ENCODE measurements around the gene SPSB2.
"Not testable (repeated sequence)": the region's sequence is repeated elsewhere in the genome, so short reads cannot be mapped to it uniquely, and the experiment has no call there.

The SPSB2 gene

GRCh38 chr12:6872073-6873048 lies 742 bp downstream of the SPSB2 start:
- TF ChIP-seq CTCF (IDR thresholded peaks at IDR 0.05; ENCODE audit: extremely low read depth, insufficient read depth, missing control alignments): peak; percentile 99
- in situ Hi-C loops (cut with MboI; ENCODE audit: low pct_unique_long_range_greater_than_20kb, low sequenced_read_pairs, unreplicated experiment): no loop called here
- DNase-seq (ENCODE audit: low spot score): peak; percentile 88

GRCh38 chr12:6871052-6871957 lies 1.8 kb downstream of the SPSB2 start:
- in situ Hi-C loops (cut with MboI; ENCODE audit: low pct_unique_long_range_greater_than_20kb, low sequenced_read_pairs, unreplicated experiment): no loop called here
- DNase-seq (ENCODE audit: low spot score): peak; percentile 41
- TF ChIP-seq CTCF (IDR thresholded peaks at IDR 0.05; ENCODE audit: extremely low read depth, insufficient read depth, missing control alignments): no peak

- in situ Hi-C loops (cut with MboI; ENCODE audit: low pct_unique_long_range_greater_than_20kb, low sequenced_read_pairs, unreplicated experiment); DNase-seq (ENCODE audit: low spot score): not testable (repeated sequence)
Observed at GRCh38 chr12:6870304-6870703, 2.8 kb downstream of the SPSB2 start.

- peak; percentile 92 for TF ChIP-seq CTCF (IDR thresholded peaks at IDR 0.05; ENCODE audit: extremely low read depth, insufficient read depth, missing control alignments)
- peak; percentile 82 for DNase-seq (ENCODE audit: low spot score)
- in situ Hi-C loops (cut with MboI; ENCODE audit: low pct_unique_long_range_greater_than_20kb, low sequenced_read_pairs, unreplicated experiment): no loop called here
Observed at GRCh38 chr12:6869049-6870021, 3.8 kb downstream of the SPSB2 start.

GRCh38 chr12:6868211-6869048 lies 4.7 kb downstream of the SPSB2 start:
- no peak for DNase-seq (ENCODE audit: low spot score)
- in situ Hi-C loops (cut with MboI; ENCODE audit: low pct_unique_long_range_greater_than_20kb, low sequenced_read_pairs, unreplicated experiment): no loop called here
- TF ChIP-seq CTCF (IDR thresholded peaks at IDR 0.05; ENCODE audit: extremely low read depth, insufficient read depth, missing control alignments): no peak
